SK-N-SH treated with all-trans-retinoic acid at 6 μM for 48 hours (cell line): ENCODE results near the gene LBH.

Source experiments
- GLIS3 ChIP-seq: fragments of 250-450 bp; sonication (Bioruptor Pico); IDR thresholded peaks from 2 replicates; pipeline ENCODE4 v1.5.0; 2020; ENCODE audit warnings: mild to moderate bottlenecking, moderate library complexity
- TOX ChIP-seq: fragments of 250-450 bp; sonication (Bioruptor Pico); IDR thresholded peaks from 2 replicates; pipeline ENCODE4 v1.8.0; 2021; ENCODE audit warnings: mild to moderate bottlenecking, moderate library complexity, borderline replicate concordance
- TF ChIP-seq, protein P1 (sequence below): fragments of 250-450 bp; sonication (Bioruptor Pico); IDR thresholded peaks from 2 replicates; pipeline ENCODE4 v1.8.0; 2020; ENCODE audit warnings: mild to moderate bottlenecking, moderate library complexity, borderline replicate concordance

DNA sequence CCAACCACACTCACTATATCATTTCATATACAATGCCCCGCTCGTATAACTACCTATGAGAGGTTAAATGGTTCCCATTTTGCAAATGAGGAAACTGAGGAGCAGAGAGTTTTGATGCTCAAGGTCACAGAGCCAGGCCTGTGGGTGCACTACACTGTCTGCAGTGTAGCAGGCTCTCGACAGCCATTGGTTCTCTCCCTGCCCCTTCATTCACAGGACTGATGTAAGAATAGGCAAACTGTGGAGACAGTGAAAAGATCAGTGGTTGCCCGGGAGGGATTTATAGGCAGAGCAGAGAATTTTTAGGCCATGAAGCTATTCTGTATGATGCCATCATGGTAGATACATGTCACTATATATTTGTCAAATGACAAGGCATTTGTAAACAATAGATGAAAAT, 39.0 kb upstream of the LBH start:
- TF ChIP-seq TOX (CRISPR knock-in tag), result no peak
- TF ChIP-seq GLIS3 (CRISPR knock-in tag), result no peak
- TF ChIP-seq, protein P1, sequence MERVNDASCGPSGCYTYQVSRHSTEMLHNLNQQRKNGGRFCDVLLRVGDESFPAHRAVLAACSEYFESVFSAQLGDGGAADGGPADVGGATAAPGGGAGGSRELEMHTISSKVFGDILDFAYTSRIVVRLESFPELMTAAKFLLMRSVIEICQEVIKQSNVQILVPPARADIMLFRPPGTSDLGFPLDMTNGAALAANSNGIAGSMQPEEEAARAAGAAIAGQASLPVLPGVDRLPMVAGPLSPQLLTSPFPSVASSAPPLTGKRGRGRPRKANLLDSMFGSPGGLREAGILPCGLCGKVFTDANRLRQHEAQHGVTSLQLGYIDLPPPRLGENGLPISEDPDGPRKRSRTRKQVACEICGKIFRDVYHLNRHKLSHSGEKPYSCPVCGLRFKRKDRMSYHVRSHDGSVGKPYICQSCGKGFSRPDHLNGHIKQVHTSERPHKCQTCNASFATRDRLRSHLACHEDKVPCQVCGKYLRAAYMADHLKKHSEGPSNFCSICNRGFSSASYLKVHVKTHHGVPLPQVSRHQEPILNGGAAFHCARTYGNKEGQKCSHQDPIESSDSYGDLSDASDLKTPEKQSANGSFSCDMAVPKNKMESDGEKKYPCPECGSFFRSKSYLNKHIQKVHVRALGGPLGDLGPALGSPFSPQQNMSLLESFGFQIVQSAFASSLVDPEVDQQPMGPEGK, result no peak
